Hippocampal formation (tissue), 2 donors: ENCODE results near the gene UPK3B.
"Not testable (repeated sequence)": the region's sequence is repeated elsewhere in the genome, so short reads cannot be mapped to it uniquely, and the experiment has no call there.

Experiments used
- DNase-seq, 2 donors: peaks; one replicate each; lab custom pipeline; 2025; lab: John Stamatoyannopoulos, UW

Gene UPK3B

DNA sequence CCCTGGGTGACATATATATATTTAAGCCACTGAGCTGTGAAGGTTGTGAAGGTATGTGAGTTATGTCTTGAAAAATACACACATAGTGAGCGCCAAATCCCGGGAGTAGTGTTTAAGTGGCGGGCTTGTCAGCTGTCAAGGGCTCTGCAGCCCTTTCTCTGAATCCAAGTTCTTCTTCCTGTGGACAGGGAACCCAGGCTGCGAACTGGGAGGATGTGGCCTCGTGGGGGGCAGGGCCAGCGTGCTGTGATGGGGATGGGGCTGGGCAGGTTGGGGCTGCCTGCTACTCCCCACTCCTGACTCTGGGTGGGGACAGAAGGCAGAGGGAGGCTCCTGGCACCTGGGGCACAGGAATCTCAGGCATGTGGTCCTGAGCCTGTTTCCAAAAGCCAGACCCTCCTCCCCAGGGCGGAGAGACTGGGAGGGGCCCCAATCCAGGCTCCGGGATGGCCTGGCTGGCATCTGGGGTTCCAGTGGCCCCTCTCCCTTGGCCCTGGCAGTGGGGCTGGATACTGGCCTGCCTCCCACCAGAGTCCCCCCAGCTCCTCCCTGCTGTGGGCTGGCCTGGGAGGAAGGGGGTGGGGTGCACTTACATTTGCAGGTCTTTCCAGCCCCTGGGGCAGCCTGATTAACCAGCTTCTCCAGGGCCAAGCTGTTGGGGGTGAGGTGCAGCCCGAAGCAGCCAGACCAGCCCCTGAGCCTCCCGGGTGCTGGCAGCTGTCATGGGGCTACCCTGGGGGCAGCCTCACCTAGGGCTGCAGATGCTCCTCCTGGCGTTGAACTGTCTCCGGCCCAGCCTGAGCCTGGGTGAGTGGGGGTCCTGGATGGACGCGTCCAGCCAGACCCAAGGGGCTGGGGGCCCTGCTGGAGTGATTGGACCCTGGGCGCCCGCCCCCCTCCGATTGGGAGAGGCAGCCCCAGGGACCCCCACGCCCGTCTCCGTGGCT is at the start of gene UPK3B:
UPK3B (plus strand) TSS at position 622 of the 947 bp plus-strand sequence; CDS start at position 723, 101 bp downstream.
- DNase-seq: no peak

DNA sequence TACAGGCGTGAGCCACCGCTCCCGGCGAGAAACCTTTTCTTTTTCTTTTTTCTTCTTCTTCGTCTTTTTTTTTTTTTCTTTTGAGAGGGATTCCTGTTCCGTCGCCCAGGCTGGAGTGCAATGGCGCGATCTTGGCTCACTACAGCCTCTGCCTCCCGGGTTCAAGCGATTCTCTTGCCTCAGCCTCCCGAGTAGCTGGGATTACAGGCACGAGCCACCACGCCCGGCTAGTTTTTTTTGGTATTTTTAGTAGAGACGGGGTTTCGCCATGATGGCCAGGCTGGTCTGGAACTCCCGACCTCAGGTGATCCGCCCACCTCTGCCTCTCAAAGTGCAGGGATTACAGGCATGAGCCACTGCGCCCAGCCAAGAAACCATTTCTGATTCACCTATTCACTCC is 49.6 kb upstream of the UPK3B start:
- not testable (repeated sequence) for DNase-seq

DNA sequence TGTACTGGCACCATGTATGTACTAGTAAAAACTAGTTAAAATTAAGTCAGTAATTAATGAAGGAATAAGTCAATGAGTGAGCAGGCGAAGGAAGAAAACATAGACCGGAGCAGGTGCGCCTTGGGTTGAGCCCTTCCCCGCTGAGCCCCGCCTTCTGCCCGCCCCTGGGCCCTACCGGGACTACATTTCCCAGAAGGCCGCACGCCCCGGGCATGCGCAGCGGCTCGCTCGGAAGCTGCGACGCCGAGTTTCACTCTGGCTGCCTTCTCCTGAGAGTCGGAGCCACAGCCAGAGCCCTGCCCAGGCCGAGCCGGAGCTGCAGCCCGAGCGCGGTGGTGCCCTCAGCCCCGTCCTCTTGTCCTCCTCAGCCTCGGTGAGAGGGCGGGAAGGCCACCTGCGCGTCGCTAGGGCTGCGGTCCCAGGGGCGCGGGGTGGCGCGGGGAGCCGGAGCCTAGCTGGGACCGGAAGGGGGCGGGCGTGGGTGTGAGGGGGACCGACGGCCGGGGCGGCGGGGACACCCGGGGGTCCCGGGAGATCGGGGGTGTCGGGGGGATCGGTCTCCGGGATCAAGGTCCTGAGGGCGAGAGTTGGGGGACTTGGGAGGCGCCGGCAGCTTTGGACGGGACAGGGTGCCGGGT is 48.8 kb upstream of the UPK3B start, which contains the start of gene DTX2:
DTX2 (plus strand) TSS at position 246 of the 638 bp plus-strand sequence. CDS start 18,801 bp downstream, outside the sequence.
- not testable (repeated sequence) for DNase-seq

DNA sequence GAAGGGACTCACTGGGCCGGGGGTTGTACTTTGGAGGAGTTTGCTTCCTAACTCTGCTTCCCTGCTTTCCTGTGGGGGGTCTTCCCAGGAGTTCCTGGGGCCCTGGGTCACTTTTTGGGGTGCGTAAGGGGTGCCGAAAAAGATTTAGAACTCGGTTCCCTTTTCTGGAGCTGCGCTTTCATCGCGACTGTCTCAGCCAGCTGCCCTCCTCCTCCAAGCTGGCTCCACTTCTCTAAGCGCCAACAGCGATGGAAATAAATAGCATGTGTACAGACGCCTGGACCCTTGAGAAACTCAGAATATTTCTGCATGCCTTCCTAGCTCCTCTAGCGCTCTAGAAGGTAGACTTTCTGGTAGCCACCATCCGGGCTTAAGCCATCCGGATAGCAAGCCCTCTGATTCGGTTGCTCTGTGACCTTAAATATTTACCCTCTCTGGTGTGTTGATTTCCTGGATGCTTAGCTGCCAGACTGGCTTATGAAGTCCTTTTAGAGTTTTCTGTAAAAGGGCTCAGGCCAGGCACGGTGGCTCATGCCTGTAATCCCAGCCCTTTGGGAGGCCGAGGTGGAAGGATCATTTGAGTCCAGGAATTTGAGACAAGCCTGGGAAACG is 48.0 kb upstream of the UPK3B start:
- DNase-seq: not testable (repeated sequence)

DNA sequence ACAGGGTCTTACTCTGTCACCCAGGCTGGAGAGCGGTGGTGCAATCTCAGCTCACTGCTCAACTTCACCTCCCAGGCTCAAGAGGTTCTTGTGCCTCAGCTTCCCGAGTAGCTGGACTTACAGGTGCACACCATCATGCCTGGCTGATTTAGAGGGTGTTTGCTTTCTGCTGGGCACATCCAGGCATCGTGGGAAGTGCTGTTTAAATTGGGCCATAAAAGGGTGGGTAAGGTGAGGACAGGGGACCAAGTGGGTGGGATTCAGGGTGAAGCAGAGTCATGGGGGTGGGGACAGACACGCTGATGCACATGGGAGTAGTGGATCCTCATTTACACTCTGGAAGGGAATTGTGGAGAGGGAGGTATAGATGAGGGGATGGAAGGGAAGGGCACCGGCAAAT is 45.4 kb upstream of the UPK3B start:
- not testable (repeated sequence) for DNase-seq

DNA sequence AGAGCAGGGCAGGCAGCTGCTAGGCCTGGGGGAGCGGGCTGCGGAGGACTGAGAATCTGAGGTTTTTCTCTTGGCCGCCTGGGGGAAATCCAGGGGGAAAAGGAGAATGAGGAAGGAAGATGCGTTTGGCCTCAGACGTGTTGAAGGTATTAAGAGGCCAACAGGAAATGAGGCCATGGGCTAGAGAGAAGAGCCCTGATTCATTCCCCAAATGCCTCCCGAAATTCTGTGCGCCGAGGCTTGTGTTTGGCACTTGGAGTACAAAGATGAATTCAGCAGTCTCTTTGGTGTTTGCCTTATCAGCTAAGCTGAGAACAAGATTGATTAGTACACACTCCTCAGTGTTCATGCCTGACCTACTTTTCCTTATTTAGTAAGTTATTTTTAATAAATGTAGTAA is 44.4 kb upstream of the UPK3B start:
- not testable (repeated sequence) for DNase-seq

DNA sequence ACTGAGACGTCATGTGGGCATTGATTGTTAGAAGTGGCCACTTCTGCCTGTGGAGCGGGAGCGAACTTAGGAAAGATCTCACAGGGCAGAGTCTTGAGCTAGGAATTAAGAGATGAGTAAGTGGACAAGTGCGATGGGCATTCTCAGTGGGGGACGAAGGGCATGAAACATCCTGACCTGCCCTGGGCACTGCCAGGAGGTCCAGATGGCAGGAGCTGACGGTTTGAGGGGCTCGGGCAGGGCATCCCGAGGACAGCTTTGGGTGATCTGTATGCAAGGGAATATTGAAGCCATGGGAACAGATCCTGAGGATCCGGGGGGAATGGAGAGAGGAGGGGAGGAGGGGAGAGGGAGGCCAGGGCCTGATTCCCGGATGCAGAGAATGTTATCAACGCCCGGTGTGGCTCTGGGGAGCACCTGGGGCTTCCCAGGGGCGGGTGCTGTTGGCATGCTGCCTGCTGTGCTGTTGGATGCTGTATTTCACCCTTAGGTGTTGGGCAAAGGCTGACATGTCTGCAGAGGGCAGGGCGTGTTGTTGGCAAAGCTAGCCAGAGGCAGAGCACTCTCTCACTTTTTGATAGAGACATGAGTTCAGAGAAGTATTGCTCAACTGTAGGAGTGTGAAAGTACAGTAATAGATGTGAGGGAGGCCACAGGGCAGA is 42.5 kb upstream of the UPK3B start:
- DNase-seq: not testable (repeated sequence)

DNA sequence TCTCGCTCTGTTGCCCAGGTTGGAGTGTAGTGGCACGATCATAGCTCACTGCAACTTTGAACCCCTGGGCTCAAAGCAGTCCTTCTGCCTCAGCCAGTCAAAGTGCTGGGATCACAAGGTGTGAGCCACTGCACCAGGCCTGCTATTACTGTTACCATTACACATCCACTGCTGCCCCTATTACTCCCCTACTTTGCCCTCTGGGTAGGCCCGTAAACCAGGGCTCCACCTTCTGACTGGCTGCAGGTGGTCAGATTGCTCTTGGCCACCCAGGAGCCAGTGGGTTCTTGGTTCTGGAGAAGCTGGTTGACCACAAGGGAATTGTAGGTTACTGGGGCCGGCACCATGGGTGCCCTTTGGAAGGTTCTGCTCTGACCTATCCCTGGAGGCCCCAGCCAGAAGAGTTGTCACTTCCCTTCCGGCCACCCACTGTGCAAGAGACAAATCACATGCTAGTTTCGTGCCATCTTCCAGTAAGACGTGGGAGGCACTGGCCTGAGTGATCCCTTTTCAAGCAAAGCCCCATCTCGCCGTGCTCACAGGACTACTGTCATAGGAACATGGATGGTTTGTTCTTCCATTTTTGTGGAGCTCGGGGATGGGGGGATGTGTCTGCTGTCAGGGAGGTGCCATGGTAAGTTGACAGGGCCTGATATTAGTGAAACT is 38.7 kb upstream of the UPK3B start:
- DNase-seq: not testable (repeated sequence)

DNA sequence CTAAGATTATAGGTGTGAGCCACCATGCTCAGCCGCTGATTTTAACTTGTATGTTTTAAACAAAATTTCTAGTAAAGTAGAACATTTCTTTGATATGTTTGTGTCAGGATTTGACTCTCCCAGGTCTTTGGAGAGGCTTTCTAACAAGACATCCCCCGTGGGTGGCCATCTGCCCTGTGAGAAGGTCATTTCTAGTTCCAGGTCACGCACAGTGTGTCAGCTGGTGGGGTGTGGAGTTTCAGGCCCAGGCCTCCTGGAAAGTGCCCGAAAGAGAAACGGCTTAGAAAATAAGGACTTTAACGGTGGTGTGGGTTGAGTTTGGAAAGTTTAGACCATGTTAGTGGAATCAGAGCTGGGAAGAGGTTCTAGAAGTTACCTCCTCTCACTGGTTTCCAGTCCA is 37.3 kb upstream of the UPK3B start:
- not testable (repeated sequence) for DNase-seq

DNA sequence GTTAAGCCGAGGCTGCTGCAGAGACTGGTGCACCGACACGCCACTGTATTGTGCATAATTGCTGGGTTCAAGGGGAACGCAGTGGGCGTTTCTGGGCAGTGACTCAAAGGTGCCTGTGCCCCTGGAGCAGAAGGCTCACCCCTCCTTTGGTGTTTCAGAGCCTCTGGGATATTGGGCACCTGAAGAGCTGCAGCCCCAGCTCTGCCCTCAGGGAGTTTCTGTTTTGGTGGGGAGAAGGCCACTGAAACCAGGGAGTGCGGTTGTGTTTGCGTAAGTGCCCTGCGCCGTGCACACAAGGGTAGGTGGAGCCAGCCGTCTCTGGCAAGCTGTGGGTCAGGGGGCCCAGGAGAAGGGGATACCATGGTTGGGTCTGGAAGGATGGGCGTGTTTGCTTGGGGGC is 34.1 kb upstream of the UPK3B start:
- not testable (repeated sequence) for DNase-seq

DNA sequence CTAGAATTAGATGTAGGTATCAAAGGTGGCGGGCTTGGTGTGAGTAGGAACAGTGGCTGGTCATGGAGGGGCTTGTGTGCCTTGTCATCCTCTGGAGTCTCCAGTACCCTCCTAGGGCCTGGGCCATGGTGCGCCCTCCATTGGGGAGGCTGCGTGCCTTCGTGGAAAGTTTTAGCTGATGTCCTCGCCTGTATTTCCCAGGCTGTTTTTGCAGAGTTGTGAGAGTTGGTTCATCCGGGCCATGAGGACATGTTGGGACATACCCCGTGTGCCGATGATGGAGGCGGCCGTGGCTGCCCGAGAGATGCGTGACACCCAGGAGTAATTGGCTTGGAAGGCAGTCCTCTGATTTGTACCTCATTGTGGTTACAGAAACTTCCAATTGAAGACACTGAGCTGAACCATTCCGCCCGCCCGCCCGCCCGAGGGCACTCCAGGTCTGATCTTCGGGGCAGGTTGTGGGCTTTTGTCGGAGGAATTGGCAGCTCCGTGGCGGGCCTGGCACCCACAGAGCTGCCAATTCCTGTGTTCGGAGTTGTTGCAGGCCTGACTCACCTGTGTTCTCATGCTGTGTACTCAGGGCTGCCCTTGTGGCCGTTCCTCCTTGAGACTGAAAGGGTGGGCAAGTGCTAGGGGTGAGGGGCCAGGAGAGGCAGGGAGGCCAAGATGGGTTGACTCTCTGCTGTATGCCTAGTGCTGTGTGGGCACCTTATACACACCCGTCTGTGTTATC is 33.4 kb upstream of the UPK3B start:
- not testable (repeated sequence) for DNase-seq

DNA sequence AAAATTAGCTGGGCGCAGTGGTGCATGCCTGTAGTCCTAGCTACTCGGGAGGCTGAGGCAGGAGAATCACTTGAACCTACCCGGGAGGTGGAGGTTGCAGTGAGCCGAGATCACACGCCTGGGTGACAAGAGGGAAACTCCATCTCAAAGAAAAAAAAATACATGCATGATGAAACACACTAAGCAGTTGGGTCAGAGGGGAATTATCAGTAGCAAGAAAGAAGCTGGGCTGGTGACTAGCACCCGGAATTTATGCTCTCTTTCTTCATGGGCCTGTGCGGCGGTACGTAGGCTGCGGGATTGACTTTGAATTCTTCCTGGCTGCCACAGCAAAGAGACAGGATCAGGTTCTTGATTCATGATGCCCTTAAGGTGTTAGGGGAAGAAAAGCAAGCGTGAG is 30.7 kb upstream of the UPK3B start:
- DNase-seq: not testable (repeated sequence)

DNA sequence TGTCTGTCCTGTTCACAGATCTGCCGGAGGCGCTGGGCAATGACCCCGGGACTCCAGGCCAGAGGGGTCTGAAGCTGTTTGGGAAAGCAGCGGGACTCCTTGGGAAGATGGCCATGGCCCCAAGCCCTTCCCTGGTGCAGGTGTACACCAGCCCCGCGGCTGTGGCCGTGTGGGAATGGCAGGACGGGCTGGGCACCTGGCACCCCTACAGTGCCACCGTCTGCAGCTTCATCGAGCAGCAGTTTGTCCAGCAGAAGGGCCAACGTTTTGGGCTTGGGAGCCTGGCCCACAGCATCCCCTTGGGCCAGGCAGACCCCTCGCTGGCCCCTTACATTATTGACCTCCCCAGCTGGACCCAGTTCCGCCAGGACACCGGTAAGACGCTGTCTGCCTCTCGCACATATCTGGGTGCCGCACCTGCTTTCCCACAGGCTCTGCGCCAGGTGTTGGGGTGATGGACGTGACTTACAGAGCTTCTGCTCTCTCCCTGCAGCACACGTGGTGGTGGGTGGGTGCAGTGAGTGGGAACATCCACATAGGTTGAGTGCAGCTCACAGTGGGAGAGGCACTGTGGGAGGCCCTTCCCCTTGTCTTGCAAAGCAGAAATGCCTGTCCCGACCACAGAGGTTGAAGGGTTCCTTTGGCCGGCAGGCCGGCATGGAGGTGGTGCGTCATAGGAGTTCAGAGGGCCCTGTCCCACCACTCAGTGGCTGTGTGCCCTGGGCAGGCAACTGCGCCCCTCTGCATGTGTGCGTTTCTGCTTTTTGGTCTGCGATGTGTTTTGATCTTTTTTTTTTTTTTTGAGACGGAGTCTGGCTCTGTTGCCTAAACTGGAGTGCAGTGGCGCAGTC is 29.7 kb upstream of the UPK3B start:
- DNase-seq: not testable (repeated sequence)

DNA sequence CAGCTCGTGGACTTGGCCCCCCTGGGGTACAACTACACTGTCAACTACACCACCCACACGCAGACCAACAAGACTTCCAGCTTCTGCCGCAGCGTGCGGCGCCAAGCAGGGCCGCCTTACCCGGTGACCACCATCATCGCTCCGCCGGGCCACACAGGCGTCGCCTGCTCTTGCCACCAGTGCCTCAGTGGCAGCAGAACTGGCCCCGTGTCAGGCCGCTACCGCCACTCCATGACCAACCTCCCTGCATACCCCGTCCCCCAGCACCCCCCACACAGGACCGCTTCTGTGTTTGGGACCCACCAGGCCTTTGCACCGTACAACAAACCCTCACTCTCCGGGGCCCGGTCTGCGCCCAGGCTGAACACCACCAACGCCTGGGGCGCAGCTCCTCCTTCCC is 27.7 kb upstream of the UPK3B start:
- not testable (repeated sequence) for DNase-seq

DNA sequence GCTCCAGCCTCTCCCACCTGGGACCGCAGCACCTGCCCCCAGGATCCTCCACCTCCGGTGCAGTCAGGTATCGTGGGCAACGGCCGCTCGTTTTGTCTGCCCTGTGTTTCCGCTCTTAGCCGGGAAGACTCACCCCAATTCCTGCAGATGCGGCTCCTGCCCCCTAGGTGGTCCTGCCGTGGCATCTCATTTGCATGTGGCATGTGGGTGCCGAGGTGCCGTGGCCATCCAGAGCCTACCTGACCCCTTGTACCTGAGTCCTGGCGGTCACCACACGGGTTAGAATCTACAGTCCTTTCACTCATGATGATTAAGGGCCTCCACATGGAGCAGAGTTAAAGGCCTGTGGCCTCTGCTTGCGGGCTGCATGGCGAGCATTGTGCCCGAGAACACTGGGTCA is 27.3 kb upstream of the UPK3B start:
- DNase-seq: not testable (repeated sequence)

DNA sequence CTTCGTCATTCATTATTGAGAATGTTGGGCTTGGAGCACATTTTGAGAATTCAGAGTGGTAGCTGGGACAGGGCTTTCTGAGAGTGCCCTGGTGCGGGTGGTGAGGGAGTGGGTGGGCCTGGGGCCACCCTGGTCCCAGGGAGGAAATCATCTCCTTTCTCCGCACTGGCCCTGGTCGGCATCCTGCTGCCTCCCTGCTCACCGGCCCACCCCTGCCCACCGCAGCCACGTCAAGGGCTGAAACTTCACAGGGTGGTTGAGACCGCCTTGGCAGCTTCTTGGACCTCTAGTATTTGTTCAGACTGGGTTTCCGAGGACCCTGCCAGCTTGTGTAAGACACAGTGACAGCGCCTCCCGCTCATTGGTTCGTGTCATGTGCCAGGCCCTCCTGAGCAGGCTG is 25.9 kb upstream of the UPK3B start:
- not testable (repeated sequence) for DNase-seq

DNA sequence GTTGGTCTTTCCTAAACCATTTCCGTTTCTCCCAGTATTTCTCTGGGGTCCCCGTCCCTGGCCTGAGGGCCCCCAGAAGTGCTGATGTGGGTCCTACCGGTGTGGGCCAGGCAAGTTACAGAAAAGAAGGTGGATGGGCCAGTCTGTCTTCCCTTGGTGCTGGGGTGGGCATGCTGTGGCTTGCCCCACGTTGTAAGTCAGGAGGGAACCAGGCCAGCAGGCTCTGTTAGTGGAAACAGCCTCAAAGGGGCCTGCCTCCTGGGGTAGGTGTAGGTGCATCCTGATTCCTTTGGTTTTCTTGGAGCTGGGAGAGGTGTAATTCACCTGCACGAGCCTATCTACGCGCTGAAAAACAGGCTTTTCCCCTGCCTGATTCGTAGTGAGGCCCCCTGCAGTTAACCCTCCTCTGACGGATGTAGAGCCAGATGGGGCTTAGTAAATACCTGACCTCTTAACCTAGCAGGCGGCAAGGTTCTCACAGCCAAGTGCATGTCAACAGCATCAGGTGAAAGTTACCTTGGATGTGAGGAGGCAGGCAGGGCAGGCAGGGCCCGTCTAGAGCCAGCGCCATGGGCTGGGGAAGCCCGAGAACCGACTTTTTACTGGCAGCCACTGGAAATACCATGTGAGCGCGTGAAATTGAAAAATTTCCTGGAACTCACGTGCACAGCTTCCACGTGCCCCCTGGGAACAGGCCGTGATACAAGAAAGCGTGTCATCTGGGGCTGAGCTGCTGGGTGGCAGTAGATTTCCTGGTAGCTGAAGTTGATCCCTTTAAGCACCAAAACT is 24.3 kb upstream of the UPK3B start:
- DNase-seq: not testable (repeated sequence)

DNA sequence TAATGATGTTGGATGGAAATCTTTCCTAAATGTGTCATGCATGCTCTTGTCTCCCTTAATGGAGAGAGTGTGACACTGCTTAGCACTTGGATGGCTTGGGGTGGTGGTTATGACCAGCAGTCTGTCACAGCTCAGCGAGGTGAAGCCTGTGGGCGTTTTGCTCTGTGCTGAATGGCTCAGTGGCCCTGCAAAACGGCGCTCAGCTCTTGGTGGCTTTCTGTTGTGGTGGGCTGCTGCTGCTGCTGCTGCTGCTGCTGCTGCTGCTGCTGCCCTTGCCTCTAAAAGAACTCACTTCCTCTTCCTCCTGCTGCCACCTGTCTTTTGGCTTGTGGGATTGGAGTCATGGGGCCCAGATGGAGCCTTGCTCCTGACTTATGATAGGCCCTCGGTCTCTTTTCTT is 23.7 kb upstream of the UPK3B start:
- not testable (repeated sequence) for DNase-seq

DNA sequence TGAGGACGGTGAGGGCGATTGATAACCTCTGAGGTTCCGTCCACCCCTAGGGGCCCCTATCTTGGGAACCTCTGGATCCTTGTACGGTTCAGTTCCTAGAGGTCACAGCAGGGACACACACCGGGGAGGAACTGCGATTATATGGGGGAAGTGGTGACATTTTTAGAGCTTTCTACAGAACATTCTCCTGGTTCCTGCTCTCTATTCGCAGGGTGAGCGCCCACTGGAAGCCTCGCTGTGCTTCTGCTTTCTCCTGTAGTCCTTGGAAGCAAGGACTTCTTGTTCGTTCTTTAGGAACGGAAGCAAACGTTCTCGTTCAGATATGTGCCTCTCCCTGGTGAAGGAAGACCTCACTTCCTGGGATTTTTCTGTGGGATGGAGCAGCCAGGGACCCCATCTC is 22.4 kb upstream of the UPK3B start:
- not testable (repeated sequence) for DNase-seq
